ES-I3 (cell line): ENCODE measurements around the gene TMCO1.
"Not testable (repeated sequence)": the region's sequence is repeated elsewhere in the genome, so short reads cannot be mapped to it uniquely, and the experiment has no call there.

ENCODE experiments used
- H3K36me3 ChIP-seq: 2 replicates; pipeline ENCODE4 v1.6.1; 2013; ENCODE audit warnings: mild to moderate bottlenecking, low read length, control low read depth, moderate library complexity; ENCODE audit not compliant: insufficient read depth
- H3K4me1 ChIP-seq: 2 replicates; pipeline ENCODE4 v1.6.1; 2013; ENCODE audit warnings: mild to moderate bottlenecking, control low read depth, low read length; ENCODE audit not compliant: insufficient read depth
- H3K9ac ChIP-seq: 2 replicates; pipeline ENCODE4 v1.6.1; 2013; ENCODE audit warnings: low read depth, mild to moderate bottlenecking, low read length, moderate library complexity
- H3K9me3 ChIP-seq: 2 replicates; pipeline ENCODE4 v1.6.1; 2013; ENCODE audit warnings: mild to moderate bottlenecking, low read length, moderate library complexity; ENCODE audit not compliant: control insufficient read depth, insufficient read depth

TMCO1 gene

DNA sequence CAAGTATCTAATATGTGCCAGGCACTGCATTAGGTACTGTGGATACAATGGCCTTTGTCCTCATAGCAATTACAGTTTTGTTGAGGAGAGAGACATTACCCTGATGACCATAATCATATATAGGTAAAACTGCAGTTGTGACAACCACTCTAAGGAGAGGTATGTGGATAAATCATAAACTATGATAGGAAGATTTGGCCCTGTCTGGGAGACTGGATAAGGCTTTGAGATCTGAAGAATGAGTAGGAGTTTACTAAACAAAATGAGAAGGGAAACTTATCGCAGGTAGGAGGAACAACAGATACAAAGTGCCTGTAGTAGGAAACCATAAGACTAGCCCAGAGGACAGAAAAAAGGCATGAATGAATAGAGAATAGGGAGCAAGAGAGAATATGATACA, 4.4 kb downstream of the TMCO1 start:
- no peaks in the 10 kb centered on the region for H3K4me1 ChIP-seq
- H3K9ac ChIP-seq: no peak overlapping the region
- H3K9me3 ChIP-seq: no peaks in the 10 kb centered on the region
- peaks cover 11% of the 10 kb centered on the region for H3K36me3 ChIP-seq

- Histone ChIP-seq H3K4me1 (no peaks in the 10 kb centered on the region), H3K9ac (no peak overlapping the region), H3K36me3 (peaks cover 11% of the 10 kb centered on the region), H3K9me3 (no peaks in the 10 kb centered on the region)
Observed at GRCh38 chr1:165763442-165763841, 5.2 kb downstream of the TMCO1 start.

GRCh38 chr1:165762725-165763124, 5.9 kb downstream of the TMCO1 start:
- no peak overlapping the region for H3K9ac ChIP-seq
- H3K36me3 ChIP-seq: peaks cover 11% of the 10 kb centered on the region
- H3K4me1 ChIP-seq: no peaks in the 10 kb centered on the region
- no peaks in the 10 kb centered on the region for H3K9me3 ChIP-seq

DNA sequence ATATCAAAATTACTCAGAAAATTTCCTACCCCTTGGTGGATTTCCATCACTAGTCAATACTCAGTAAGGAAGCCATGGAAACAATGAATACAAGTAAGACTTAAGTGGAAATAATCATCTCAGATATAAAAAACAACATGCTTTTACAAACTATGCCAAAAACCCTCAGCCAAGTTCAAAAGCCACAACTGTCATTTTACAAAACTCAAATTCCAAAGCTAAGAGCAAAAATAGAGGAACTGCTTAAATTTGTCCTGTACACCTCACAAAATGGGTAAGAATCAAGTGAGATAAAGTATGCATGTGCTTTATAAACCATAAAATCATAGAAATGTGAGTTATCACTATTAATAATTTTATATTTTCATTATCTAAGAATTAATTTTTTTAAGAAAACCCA, 9.6 kb downstream of the TMCO1 start:
- Histone ChIP-seq H3K36me3 (no peaks in the 10 kb centered on the region), H3K9ac (no peak overlapping the region), H3K9me3 (no peaks in the 10 kb centered on the region)

GRCh38 chr1:165755393-165756010, 13.2 kb downstream of the TMCO1 start:
- no peaks in the 10 kb centered on the region for H3K36me3 ChIP-seq
- H3K4me1 ChIP-seq: no peaks in the 10 kb centered on the region
- no peak overlapping the region for H3K9ac ChIP-seq
- no peaks in the 10 kb centered on the region for H3K9me3 ChIP-seq

More for the DNA sequence above, 9.6 kb downstream of the TMCO1 start:
- no peaks in the 10 kb centered on the region for H3K4me1 ChIP-seq

GRCh38 chr1:165753934-165754333, 14.7 kb downstream of the TMCO1 start:
- no peaks in the 10 kb centered on the region for H3K4me1 ChIP-seq
- no peaks in the 10 kb centered on the region for H3K9me3 ChIP-seq
- no peaks in the 10 kb centered on the region for H3K36me3 ChIP-seq
- no peak overlapping the region for H3K9ac ChIP-seq

DNA sequence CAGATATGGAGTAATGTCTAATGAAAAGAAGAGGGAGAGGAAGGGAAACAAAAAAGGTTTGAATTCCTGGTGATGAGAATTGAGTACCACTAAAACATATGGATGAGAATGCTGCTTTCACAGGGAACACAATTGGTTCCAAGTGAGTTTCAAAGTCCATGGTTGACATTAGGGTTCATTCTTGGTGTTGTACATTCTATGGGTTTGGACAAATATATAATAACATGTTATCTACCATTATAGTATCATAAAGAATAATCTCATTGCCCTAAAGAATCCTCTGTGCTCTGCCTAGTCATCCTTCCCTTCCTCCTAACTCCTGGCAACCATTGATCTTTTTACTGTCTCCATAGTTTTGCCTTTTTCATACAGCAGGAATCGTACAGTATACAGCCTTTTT, 20.1 kb downstream of the TMCO1 start:
- H3K36me3 ChIP-seq: no peaks in the 10 kb centered on the region; the same call in 1 of the 2 replicates
- H3K4me1 ChIP-seq: no peaks in the 10 kb centered on the region
- no peaks in the 10 kb centered on the region for H3K9me3 ChIP-seq

GRCh38 chr1:165747632-165748447, 20.8 kb downstream of the TMCO1 start:
- Histone ChIP-seq H3K36me3 (no peaks in the 10 kb centered on the region; the same call in 1 of the 2 replicates), H3K9me3 (no peaks in the 10 kb centered on the region), H3K4me1 (no peaks in the 10 kb centered on the region), H3K9ac (no peak overlapping the region)

More for the DNA sequence above, 20.1 kb downstream of the TMCO1 start:
- no peak overlapping the region for H3K9ac ChIP-seq

- H3K9me3 ChIP-seq, H3K4me1 ChIP-seq, H3K36me3 ChIP-seq, H3K9ac ChIP-seq: not testable (repeated sequence)
Observed at GRCh38 chr1:165744913-165745312, 23.8 kb downstream of the TMCO1 start.

GRCh38 chr1:165742194-165742593, 26.5 kb downstream of the TMCO1 start:
- Histone ChIP-seq H3K4me1 (no peaks in the 10 kb centered on the region), H3K9me3 (no peaks in the 10 kb centered on the region), H3K9ac (no peak overlapping the region), H3K36me3 (no peaks in the 10 kb centered on the region; the same call in none of the 2 replicates)

DNA sequence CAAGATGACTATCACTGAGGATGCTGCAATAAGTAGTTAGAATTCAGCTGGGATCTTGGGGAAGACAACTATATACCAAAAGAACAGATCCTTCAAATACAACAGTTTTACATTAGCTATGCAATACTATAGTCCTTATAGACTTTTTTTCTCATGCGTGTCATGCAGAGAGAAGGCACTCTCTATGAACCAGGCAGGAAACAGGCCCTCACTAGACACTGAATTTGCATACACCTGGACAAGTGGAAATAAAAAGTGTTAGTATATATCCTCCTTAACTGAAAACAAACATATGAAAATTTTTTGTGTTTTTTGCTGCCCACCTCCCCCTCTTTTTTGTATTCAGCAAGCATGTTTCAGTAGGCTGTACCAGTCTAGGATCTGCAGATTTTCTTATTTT, 29.9 kb downstream of the TMCO1 start:
- no peaks in the 10 kb centered on the region for H3K9me3 ChIP-seq
- no peaks in the 10 kb centered on the region; the same call in none of the 2 replicates for H3K36me3 ChIP-seq
- H3K4me1 ChIP-seq: no peaks in the 10 kb centered on the region
- no peak overlapping the region for H3K9ac ChIP-seq

DNA sequence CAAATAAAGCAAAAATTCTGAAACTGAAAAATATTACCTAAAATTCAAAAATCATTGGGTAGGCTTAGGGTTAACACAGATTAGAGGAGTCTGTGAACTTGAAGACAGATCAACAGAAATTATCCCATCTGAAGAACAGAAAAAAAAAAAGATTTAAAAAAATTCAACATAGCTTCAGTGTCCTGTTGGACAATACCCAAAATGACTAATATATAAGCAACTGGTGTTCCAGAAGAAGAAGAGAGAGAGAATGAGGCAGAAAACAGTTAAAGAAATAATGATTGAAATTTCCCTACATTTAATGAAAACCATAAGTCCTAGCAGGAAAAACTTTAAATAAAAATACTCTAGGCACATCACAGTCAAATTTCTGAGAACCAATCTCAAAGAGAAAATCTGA, 31.5 kb downstream of the TMCO1 start:
- Histone ChIP-seq H3K9me3 (no peaks in the 10 kb centered on the region), H3K4me1 (no peaks in the 10 kb centered on the region), H3K36me3 (no peaks in the 10 kb centered on the region; the same call in 1 of the 2 replicates), H3K9ac (no peak overlapping the region)

DNA sequence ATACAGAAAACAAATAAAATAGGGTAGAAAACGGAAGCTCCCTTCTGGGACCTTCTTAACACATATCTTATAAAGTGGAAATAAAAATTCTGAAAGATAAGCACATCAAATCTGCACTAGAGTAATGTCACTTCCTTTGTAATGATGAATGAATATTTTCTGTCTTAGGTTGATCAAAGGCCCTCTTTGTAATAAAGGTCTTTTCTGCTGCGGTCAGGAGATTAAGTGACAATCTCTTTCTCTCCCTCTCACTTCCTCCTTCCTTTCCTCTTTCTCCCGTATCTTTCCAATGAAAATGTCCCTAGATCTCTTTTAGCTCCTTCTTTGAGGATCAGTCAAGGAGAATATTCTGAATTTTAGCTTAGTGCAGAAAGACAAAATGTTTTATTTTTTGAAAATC, 33.8 kb downstream of the TMCO1 start:
- H3K36me3 ChIP-seq: no peaks in the 10 kb centered on the region
- no peak overlapping the region for H3K9ac ChIP-seq
- no peaks in the 10 kb centered on the region for H3K9me3 ChIP-seq
- no peaks in the 10 kb centered on the region for H3K4me1 ChIP-seq

- Histone ChIP-seq H3K36me3 (no peaks in the 10 kb centered on the region; the same call in 1 of the 2 replicates), H3K4me1 (no peaks in the 10 kb centered on the region), H3K9me3 (no peaks in the 10 kb centered on the region), H3K9ac (no peak overlapping the region)
Observed at GRCh38 chr1:165726841-165727240, 41.8 kb downstream of the TMCO1 start.

DNA sequence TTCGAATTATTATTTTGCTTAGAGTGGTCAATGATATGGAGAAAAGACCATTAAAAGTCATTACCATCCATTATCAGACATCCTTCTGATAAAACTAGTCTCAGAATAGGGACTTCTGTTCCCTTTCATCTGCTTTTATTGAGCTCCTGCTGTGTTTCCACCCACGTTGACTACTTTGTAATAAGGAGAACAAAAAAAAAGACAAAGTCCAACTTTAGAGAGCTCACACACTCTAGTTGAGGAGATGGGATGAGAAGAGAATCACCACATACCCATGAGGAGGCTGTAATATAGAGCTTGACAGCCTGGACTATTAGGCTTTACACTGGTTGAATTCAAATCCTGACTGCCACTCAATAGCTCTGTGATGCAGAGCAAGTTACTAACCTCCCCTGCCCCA, 42.5 kb downstream of the TMCO1 start:
- H3K9ac ChIP-seq: no peak overlapping the region
- no peaks in the 10 kb centered on the region; the same call in 1 of the 2 replicates for H3K36me3 ChIP-seq
- no peaks in the 10 kb centered on the region for H3K4me1 ChIP-seq
- no peaks in the 10 kb centered on the region for H3K9me3 ChIP-seq
